NB4 (cell line): Measurements from ENCODE around the gene FTCDNL1.

Experiments used
- MYC ChIP-seq: IDR thresholded peaks from 2 replicates; pipeline ENCODE4 v1.6.1; 2011; ENCODE audit warnings: low read depth, low read length
- TF ChIP-seq, protein P1 (sequence below): IDR thresholded peaks from one replicate; pipeline ENCODE4 v1.5.1; 2012; ENCODE audit warnings: low read depth, low read length

DNA sequence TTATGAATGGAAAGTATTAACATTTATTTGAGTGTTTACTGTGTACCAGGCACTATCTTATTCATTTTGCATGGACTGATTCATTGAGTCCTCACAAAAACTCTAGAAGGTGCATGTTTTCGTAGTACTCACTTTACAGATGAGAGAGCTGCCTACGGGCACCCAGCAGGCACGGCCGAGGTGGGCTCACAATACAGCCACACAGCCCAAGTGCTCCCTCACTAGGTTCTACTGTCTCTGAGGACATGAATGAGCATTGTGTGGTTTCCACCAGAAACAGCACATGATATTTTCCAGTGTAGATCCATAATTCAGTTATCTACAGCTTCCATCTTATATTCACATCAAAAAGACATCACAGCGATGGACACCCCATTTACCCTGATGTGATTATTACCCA, 101.4 kb downstream of the FTCDNL1 start:
- TF ChIP-seq, protein P1, sequence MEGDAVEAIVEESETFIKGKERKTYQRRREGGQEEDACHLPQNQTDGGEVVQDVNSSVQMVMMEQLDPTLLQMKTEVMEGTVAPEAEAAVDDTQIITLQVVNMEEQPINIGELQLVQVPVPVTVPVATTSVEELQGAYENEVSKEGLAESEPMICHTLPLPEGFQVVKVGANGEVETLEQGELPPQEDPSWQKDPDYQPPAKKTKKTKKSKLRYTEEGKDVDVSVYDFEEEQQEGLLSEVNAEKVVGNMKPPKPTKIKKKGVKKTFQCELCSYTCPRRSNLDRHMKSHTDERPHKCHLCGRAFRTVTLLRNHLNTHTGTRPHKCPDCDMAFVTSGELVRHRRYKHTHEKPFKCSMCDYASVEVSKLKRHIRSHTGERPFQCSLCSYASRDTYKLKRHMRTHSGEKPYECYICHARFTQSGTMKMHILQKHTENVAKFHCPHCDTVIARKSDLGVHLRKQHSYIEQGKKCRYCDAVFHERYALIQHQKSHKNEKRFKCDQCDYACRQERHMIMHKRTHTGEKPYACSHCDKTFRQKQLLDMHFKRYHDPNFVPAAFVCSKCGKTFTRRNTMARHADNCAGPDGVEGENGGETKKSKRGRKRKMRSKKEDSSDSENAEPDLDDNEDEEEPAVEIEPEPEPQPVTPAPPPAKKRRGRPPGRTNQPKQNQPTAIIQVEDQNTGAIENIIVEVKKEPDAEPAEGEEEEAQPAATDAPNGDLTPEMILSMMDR, result no peak
- TF ChIP-seq MYC, result no peak
